Stimulated activated CD4-positive, alpha-beta T cell treated with anti-CD3 and anti-CD28 coated beads, TNF-alpha, amount 100 ng/mL, for 24 hours (primary cell): ENCODE data around the gene TCL1B.
A peak's percentile ranks its signal among the peaks of the same experiment; 100 is the strongest.

Source experiments
- DNase-seq, 3 experiments: peaks; one replicate each; pipeline ENCODE4 v3.0.0-alpha.2; 2020; ENCODE audit warnings: low read depth in 3 of 3

Gene TCL1B

DNA sequence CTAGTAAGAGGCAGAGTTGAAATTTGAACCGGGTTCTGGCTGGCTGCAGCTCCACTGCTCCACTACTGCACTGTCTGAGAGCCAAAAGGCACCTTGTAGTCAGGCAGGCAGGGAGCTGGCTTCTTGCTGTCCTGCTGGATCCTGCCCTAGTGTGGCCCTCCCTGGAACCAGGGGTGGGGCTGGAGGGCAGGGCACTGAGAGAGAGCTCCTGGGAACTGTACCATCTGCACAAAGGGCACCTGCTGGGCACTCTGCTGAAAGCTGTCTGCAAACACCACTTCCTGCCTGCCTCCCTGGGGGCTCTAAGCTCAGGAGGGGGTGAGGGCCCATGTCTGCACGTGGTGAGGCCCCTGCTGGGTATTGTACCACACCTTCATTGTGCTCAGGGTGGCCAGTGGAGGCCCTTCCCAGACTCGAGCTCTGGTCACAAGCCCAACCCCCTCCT lies 19.0 kb upstream of the TCL1B start:
- no peak for DNase-seq

- no peak for DNase-seq
Observed at GRCh38 chr14:95668235-95668772, 17.9 kb upstream of the TCL1B start.

DNA sequence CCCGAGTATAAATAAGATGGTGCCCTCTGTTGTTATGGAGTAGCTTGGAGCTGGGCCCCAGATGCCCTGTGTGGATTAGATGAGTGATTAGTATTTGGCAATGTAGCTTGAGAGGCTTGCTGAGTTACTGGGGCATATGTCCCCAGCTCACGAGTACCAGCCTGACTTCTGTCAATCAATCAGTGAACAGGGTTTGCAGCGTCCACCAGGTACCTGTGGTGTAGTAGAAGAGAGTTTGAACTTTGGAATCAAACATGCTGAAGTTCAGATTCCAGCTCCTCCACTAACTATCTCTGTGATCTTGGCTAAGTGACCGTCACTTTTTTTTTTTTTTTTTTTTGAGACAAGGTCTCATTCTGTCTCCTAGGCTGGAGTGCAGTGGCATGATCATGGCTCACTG lies 11.6 kb upstream of the TCL1B start:
- DNase-seq = no peak

DNA sequence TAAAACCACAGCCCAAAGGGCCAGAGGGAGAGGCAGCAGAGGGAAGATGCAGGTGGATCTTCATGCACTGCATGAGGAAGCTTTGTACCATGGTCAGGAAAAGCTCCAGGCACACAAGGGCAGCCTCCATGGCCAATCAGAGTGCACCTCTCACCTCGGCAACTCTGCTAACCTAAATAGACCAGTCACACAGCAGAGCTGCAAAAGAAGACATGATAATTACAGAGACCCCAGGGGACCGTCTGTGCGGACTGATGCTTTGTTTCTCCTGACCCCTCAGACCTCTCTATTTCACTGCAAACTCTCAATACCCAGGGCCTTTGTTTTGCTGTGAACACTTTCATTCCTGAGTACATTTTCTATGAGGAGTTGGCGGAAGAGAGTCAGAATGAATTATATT lies 10.7 kb upstream of the TCL1B start:
- DNase-seq = no peak

DNA sequence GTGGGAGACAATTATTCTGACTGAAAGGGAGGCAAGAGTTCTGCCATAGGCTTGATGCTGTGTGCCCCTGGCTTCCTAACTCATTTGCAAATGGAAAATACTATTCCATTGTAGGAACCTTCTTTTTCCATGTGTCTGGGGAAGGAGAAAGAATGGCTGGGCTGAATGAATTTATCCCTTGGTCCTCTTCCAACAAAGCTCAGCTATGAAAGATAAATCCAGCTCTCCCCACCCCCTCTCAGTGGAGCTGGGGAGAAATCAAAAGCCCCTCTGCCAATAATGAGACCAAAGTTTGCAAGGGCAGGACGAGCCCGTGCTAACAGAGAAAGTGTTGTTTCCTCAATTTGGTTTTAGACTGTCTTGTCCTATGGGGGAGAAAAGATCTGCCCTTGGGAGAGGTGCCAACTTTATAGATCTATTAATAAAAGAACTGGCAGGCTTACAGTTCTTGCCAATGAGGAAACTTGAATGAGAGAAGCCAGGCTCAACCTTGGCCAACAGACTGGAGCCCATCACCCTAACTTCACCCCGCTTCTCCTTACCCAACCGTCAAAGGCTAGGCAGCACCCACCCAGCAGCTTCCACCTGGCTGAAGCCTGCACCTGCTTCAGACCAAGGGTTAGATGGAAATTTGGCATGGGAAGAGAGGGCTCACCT lies 8.9 kb upstream of the TCL1B start:
- no peak for DNase-seq

DNA sequence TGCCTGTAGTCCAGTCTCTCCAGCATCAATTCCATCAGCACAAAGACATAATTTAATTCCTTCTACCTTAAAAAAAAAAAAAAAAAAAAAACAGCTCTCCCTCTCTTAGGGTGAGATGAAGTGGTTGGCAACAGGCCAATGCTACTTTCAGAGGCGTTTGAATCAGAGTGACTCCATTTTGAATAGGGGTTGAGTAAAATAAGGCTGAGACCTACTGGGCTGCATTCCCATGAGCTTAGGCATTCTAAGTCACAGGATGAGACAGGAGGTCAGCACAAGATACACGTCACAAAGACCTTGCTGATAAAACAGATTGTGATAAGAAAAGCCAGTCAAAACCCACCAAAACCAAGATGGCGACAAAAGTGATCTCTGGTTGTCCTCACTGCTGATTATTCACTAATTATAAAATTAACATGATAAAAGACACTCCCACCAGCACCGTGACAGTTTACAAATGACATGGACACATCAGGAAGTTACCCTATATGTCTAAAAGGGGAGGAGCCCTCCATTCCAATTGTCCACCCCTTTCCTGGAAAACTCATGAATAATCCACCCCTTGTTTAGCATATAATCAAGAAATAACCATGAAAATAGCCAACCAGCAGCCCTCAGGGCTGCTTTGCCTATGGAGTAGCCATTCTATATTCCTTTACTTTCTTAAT lies 6.9 kb upstream of the TCL1B start:
- no peak for DNase-seq

- DNase-seq = no peak
Observed at GRCh38 chr14:95679998-95680735, 6.1 kb upstream of the TCL1B start.

GRCh38 chr14:95681153-95681552 lies 5.1 kb upstream of the TCL1B start:
- no peak for DNase-seq

GRCh38 chr14:95683793-95684192 lies 2.4 kb upstream of the TCL1B start:
- DNase-seq = peak; percentile 6 to 10 (median 6)

DNA sequence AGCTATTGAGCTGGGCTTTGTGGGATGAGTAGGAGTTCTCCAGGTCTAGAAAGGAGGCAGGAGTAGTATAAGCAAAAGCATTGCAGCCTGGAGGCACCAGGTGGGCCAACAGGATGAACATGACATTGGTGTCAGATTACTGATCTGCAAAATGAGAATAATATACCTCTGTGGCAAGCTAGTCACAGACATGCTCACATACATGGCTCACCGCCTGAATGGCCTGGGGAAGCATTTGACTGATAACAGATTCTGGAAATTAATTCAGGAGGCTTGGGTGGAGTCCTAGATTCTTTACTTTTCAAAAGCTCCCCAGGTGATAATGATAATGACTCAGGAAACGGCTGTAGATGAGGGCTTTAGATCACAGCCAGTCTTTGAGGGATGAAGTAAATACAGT lies 709 bp downstream of the TCL1B start:
- DNase-seq = no peak

- no peak for DNase-seq
Observed at GRCh38 chr14:95689441-95689840, 3.2 kb downstream of the TCL1B start.

DNA sequence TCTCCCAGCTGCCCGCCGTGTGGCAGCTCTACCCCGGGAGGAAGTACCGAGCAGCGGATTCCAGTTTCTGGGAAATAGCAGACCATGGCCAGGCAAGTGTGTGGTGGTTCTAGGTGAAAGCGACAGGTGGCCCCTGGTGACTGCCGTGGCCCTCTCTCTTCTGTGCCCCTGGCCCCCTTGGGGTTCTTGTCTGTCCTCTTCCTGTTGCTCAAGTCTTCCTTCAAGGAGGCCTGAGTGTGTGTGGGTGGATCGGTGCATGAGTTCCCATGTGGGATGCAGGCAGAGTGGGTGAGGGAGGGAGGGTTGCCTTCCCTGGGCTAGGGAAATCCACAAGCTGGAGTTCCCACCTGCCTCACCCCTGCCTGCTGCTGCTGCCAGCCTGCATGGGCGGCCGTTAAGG lies 4.6 kb downstream of the TCL1B start:
- no peak for DNase-seq

- no peak for DNase-seq
Observed at GRCh38 chr14:95691591-95691990, 5.4 kb downstream of the TCL1B start.

GRCh38 chr14:95692109-95692508 lies 5.9 kb downstream of the TCL1B start:
- DNase-seq = no peak

GRCh38 chr14:95695051-95695450 lies 8.8 kb downstream of the TCL1B start:
- no peak for DNase-seq

DNA sequence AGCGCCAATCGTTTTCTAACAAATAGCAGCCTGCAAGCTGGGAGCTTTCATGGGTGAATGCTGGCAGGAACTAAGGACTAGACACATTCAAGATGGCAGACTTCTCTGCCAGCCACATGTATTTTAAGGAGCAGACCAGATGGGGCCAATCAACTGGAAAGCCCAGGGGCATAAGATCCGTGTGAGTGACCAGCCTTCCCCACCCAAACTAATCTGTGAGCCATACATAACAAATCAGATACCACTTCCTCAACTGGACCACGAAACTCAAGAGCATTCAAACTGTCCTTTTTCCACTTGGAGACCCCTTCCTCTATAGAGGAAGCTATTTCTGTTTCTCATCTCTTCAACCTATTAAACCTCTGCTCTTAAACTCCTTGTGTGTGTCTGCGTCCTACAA lies 9.7 kb downstream of the TCL1B start:
- DNase-seq = no peak

DNA sequence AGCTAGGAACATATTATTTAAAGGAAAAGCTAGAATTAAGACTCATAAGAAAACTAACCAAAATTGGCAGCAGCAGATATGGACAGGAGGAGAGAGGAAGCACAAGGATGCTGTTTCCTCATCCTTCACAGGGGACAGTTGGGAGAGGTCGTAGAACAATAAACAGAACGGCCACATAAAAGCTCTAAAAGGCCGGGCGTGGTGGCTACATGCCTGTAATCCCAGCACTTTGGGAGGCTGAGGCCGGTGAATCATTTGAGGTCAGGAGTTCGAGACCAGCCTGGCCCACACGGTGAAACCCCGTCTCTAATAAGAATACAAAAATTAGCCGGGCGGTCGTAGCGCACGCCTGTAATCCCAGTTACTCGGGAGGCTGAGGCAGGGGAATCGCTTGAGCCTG lies 10.5 kb downstream of the TCL1B start:
- DNase-seq = no peak

DNA sequence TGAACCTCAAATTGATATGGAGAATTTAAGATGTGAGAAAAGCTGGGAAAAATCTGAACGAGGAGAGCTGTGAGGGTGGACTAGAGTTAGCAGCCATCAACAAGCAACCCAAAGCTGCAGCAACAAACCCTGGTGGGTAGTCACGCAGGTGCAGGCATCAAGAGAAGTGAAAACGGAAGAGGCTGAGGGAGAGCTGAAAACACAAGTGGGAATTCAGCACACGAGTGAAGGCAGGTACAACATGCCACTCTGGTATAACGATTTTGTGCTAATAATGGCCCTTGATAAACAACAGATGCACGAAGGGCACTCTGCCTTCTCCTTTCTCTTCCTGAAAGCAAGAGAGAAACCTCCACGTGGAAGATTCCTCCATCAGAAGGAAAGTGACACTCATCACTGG lies 11.5 kb downstream of the TCL1B start:
- no peak for DNase-seq

GRCh38 chr14:95698287-95698686 lies 12.1 kb downstream of the TCL1B start:
- no peak for DNase-seq

DNA sequence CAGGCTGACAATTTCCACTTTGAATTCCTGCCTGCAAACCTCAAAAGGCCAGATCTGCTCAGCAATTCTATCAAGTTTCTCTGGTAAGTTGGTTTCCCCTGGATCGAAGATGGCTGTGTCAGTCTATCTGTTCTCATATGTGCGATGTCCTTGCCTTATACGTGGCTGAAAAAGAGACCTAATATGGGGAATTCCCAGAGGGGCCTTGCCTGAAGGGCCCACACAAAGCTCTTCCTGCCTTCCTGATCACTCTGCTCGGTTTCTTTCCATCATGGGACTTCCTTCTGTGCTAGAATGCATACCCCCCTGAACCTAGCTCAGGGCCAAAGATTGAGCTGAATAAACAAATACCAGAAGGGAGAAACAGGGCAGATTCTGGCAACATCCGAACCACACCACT lies 13.2 kb downstream of the TCL1B start:
- DNase-seq = no peak

GRCh38 chr14:95700221-95700976 lies 14.2 kb downstream of the TCL1B start:
- no peak for DNase-seq

DNA sequence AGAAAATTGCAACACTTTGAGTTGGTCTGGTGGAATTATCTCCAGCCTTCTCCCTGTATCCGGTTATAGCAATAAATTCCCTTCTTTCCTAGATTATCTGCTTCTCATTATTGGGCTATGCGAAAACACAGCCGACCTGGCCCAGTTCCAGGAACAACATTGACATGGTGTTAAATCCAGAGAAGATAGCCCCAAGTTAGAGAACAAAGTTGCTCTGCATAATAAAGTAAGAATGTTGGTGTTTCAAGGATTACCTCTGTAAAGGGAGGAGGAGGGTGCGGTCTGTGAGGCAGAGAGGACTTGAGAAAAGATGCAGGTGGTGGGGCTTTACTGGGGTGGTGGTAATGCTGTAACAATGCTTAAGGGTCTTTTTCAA lies 15.6 kb downstream of the TCL1B start:
- no peak for DNase-seq
